Astrocyte (in vitro differentiated cells and primary cell): ENCODE results near the gene OVOL1. TPM values are rescaled to one million over a fixed set of nuclear protein-coding genes. Genes with fewer than 3 reads are reported as not detected.

Experiments used
- DNase-seq: peaks from one replicate; pipeline ENCODE4 v3.0.0-alpha.2; 2010; ENCODE audit warnings: low read depth
- FAIRE-seq: peaks from 2 replicates; lab custom pipeline; 2011; peaks lifted over from hg19 to GRCh38; lab: Jason Lieb, UNC
- H2AFZ ChIP-seq: 2 replicates; pipeline ENCODE4 v1.6.0; 2012; ENCODE audit warnings: low read depth, low read length, inconsistent platforms
- H3K27ac ChIP-seq: 2 replicates; pipeline ENCODE4 v1.5.1; 2011; ENCODE audit warnings: low read depth, low read length, inconsistent platforms
- H3K27me3 ChIP-seq: 2 replicates; pipeline ENCODE4 v1.6.0; 2011; ENCODE audit warnings: low read length, inconsistent platforms; ENCODE audit not compliant: insufficient read depth
- H3K36me3 ChIP-seq: 2 replicates; pipeline ENCODE4 v1.5.1; 2011; ENCODE audit warnings: low read length, inconsistent platforms; ENCODE audit not compliant: insufficient read depth
- H3K4me1 ChIP-seq: 2 replicates; pipeline ENCODE4 v1.5.1; 2011; ENCODE audit warnings: low read length, inconsistent platforms; ENCODE audit not compliant: insufficient read depth
- H3K4me2 ChIP-seq: 2 replicates; pipeline ENCODE4 v1.6.0; 2012; ENCODE audit warnings: low read length, inconsistent platforms
- H3K4me3 ChIP-seq: 2 replicates; pipeline ENCODE4 v1.5.1; 2011; ENCODE audit warnings: low read depth, mild to moderate bottlenecking, low read length, inconsistent platforms; ENCODE audit not compliant: insufficient read depth
- H3K79me2 ChIP-seq: 2 replicates; pipeline ENCODE4 v1.6.0; 2012; ENCODE audit warnings: mild to moderate bottlenecking, low read length, inconsistent platforms; ENCODE audit not compliant: insufficient read depth
- H3K9ac ChIP-seq: 2 replicates; pipeline ENCODE4 v1.6.0; 2012; ENCODE audit warnings: mild to moderate bottlenecking, low read length, inconsistent platforms
- H3K9me3 ChIP-seq: 2 replicates; pipeline ENCODE4 v1.5.1; 2012; ENCODE audit warnings: low read depth, mild to moderate bottlenecking, low read length, inconsistent platforms; ENCODE audit not compliant: insufficient read depth
- H4K20me1 ChIP-seq: 2 replicates; pipeline ENCODE4 v1.6.0; 2012; ENCODE audit warnings: low read length, inconsistent platforms; ENCODE audit not compliant: insufficient read depth
- H3K27ac Mint-ChIP-seq: one replicate; pipeline ENCODE4 v1.8.0; 2021; ENCODE audit warnings: mild to moderate bottlenecking, mixed read lengths; ENCODE audit not compliant: unreplicated experiment
- H3K27me3 Mint-ChIP-seq: one replicate; pipeline ENCODE4 v1.8.0; 2021; ENCODE audit warnings: low read depth, mixed read lengths; ENCODE audit not compliant: unreplicated experiment
- H3K36me3 Mint-ChIP-seq: one replicate; pipeline ENCODE4 v1.8.0; 2021; ENCODE audit warnings: low read depth, mixed read lengths; ENCODE audit not compliant: unreplicated experiment
- H3K4me1 Mint-ChIP-seq: one replicate; pipeline ENCODE4 v1.8.0; 2021; ENCODE audit warnings: low read depth, mixed read lengths; ENCODE audit not compliant: unreplicated experiment
- H3K4me3 Mint-ChIP-seq: one replicate; pipeline ENCODE4 v1.8.0; 2021; ENCODE audit warnings: mild to moderate bottlenecking, moderate library complexity, mixed read lengths; ENCODE audit not compliant: unreplicated experiment
- H3K9me3 Mint-ChIP-seq: one replicate; pipeline ENCODE4 v1.8.0; 2021; ENCODE audit warnings: mild to moderate bottlenecking, mixed read lengths; ENCODE audit not compliant: unreplicated experiment
- EZH2 ChIP-seq: IDR thresholded peaks from 2 replicates; pipeline ENCODE4 v1.6.1; 2012; ENCODE audit warnings: mild to moderate bottlenecking, low read length, inconsistent platforms; ENCODE audit not compliant: insufficient read depth
- total RNA-seq: library from RNA; stranded (reverse); gene quantifications from 2 replicates; pipeline ENCODE4 v1.2.1, GENCODE V29; 2021
- TF ChIP-seq, protein P1 (sequence below): IDR thresholded peaks from 2 replicates; pipeline ENCODE4 v1.5.1; 2011; ENCODE audit warnings: low read depth, mild to moderate bottlenecking, inconsistent platforms, low read length, moderate library complexity; ENCODE audit not compliant: insufficient read depth

Gene OVOL1
- total RNA-seq, 1 donor from 2014 or later = 1.0 TPM

DNA sequence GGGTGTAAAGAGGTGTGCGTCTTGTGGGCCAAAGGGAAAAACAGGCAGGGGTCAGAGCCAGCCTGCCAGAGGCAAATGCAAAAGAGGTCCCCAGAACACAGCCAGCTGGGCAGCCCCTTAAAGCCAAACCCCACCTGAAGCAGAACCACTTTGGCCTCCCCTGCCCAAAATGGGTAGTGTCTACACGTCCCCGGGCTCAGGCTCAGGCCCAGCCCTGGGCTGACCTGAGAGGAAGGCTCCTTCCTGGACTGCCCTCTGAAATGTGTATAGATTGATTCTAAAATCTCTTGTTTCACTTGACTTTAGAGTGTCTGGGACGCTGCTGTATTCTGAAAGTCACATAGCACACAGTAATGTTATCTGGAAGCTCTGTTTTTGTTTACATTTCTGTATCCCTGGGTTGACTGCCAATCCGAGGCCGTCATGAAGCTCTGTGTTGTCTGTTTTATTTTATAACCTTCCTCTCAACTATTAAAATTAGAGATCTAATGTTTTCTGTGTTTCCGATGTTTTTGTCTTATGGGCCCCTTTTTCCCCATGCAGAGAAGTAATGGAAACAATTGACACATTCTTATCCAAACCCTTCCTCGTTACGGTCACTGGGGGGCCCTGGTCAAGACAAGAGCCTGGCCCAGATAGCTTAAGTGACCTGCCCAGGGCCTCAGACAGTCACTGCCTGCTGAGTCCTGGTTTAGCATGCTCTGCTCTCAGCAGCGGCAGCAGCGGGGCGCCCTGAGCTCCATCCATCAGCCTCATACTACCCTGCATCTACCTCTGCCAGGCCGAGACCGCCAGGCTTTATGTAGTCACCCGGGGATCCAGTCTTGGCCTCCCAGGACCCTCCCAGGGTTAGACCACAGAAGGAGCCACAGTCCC is 10.1 kb downstream of the OVOL1 start:
- Histone ChIP-seq H3K9me3 (no peaks in the 10 kb centered on the region), H3K27ac (no peak overlapping the region), H3K27me3 (peaks cover 11% of the 10 kb centered on the region), H3K4me1 (no peaks in the 10 kb centered on the region), H3K4me2 (no peak overlapping the region), H3K9ac (no peak overlapping the region), H3K36me3 (no peaks in the 10 kb centered on the region), H3K4me3 (no peak overlapping the region), H4K20me1 (no peaks in the 10 kb centered on the region), H2AFZ (no peak overlapping the region), H3K79me2 (no peaks in the 10 kb centered on the region)
- H3K27me3 Mint-ChIP-seq = peaks cover 59% of the 10 kb centered on the region
- H3K4me3 Mint-ChIP-seq = peak overlapping the region; percentile 11
- H3K9me3 Mint-ChIP-seq = no peaks in the 10 kb centered on the region
- no peaks in the 10 kb centered on the region for H3K36me3 Mint-ChIP-seq
- no peak overlapping the region for H3K27ac Mint-ChIP-seq
- TF ChIP-seq, protein P1, sequence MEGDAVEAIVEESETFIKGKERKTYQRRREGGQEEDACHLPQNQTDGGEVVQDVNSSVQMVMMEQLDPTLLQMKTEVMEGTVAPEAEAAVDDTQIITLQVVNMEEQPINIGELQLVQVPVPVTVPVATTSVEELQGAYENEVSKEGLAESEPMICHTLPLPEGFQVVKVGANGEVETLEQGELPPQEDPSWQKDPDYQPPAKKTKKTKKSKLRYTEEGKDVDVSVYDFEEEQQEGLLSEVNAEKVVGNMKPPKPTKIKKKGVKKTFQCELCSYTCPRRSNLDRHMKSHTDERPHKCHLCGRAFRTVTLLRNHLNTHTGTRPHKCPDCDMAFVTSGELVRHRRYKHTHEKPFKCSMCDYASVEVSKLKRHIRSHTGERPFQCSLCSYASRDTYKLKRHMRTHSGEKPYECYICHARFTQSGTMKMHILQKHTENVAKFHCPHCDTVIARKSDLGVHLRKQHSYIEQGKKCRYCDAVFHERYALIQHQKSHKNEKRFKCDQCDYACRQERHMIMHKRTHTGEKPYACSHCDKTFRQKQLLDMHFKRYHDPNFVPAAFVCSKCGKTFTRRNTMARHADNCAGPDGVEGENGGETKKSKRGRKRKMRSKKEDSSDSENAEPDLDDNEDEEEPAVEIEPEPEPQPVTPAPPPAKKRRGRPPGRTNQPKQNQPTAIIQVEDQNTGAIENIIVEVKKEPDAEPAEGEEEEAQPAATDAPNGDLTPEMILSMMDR = no peak
- TF ChIP-seq EZH2 = no peak
- DNase-seq = no peak
- no peaks in the 10 kb centered on the region for H3K4me1 Mint-ChIP-seq
- FAIRE-seq = no peak

DNA sequence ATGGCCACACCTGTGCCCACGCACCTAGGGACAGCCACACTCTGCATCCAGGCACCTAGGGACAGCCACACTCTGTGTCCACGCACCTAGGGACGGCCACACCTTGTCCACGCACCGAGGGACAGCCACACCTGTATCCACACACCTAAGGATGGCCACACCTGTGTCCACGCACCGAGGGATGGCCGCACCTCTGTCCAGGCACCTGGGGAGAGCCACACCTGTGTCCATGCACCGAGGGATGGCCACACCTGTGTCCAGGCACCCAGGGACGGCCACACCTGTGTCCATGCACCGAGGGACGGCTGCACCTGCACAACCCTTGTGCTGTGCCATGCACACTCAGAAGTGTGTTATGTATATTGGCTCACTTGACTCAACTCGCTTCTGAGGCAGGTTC is 10.8 kb downstream of the OVOL1 start:
- no peak for FAIRE-seq
- TF ChIP-seq EZH2 = no peak
- TF ChIP-seq, protein P1 = no peak
- no peak for DNase-seq
- Histone ChIP-seq H3K79me2 (no peaks in the 10 kb centered on the region), H3K27ac (no peak overlapping the region), H3K9ac (no peak overlapping the region), H2AFZ (no peak overlapping the region), H3K4me2 (no peak overlapping the region), H4K20me1 (no peaks in the 10 kb centered on the region), H3K36me3 (no peaks in the 10 kb centered on the region), H3K4me3 (no peak overlapping the region), H3K27me3 (peaks cover 11% of the 10 kb centered on the region), H3K9me3 (no peaks in the 10 kb centered on the region), H3K4me1 (no peaks in the 10 kb centered on the region)
- no peak overlapping the region for H3K27ac Mint-ChIP-seq
- no peak overlapping the region for H3K4me3 Mint-ChIP-seq
- no peaks in the 10 kb centered on the region for H3K9me3 Mint-ChIP-seq
- H3K4me1 Mint-ChIP-seq = no peaks in the 10 kb centered on the region
- H3K36me3 Mint-ChIP-seq = no peaks in the 10 kb centered on the region
- peaks cover 53% of the 10 kb centered on the region for H3K27me3 Mint-ChIP-seq

DNA sequence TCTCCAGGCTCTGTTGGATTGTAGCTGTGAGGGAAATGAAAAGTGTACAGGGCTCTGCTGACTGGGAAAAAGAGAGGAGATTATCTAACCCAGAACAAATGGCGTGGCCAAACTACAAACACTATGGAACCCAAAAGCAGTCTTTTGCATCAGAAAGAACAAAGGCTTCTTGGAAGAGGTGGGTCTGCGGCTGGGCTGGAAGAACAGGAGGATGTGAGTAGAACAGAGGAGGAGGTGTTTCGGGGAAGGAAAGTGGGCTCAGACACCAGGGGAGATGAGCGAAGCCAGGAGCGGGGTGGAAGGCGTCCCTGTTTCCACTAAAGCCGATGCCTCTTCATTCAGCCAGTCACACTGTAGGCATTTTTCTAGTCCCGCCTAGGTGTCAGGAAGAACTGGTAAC is 12.0 kb downstream of the OVOL1 start:
- FAIRE-seq = no peak
- Mint-ChIP-seq H3K36me3 (no peaks in the 10 kb centered on the region), H3K4me3 (no peak overlapping the region), H3K9me3 (no peaks in the 10 kb centered on the region), H3K4me1 (no peaks in the 10 kb centered on the region), H3K27ac (no peak overlapping the region), H3K27me3 (peaks cover 57% of the 10 kb centered on the region)
- H3K4me2 ChIP-seq = no peak overlapping the region
- no peak overlapping the region for H3K4me3 ChIP-seq
- H2AFZ ChIP-seq = no peak overlapping the region
- H3K9ac ChIP-seq = no peak overlapping the region
- no peaks in the 10 kb centered on the region for H3K9me3 ChIP-seq
- H4K20me1 ChIP-seq = no peaks in the 10 kb centered on the region
- TF ChIP-seq, protein P1 = no peak
- no peak for TF ChIP-seq EZH2
- no peak overlapping the region for H3K27ac ChIP-seq
- peaks cover 19% of the 10 kb centered on the region for H3K27me3 ChIP-seq
- H3K36me3 ChIP-seq = no peaks in the 10 kb centered on the region
- no peaks in the 10 kb centered on the region for H3K4me1 ChIP-seq
- no peak for DNase-seq
- no peaks in the 10 kb centered on the region for H3K79me2 ChIP-seq
